ENCODE data around the gene MAP6.

DNA sequence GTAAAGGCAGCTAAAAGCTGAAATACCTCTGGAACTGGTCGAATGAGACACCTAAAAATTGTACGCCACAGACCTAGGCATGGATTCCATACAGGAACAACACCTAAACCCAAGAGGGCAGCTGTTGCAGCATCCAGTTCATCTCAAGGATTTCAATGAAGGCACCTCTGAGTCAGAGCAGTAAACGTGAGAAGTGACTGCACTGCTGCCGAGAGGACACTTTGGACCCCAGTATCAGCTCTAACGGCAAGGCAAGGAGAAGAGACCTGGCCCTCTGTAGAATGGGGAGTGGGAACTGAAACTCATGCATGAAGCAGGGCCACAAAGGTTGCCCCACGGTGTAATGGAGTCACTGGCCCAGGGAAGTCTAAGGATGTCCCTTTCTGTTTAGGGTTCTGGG lies 23.9 kb downstream of the MAP6 start:
- no peak for TF ChIP-seq POLR2A (IDR thresholded peaks at IDR 0.05)
- TF ChIP-seq, protein P1, sequence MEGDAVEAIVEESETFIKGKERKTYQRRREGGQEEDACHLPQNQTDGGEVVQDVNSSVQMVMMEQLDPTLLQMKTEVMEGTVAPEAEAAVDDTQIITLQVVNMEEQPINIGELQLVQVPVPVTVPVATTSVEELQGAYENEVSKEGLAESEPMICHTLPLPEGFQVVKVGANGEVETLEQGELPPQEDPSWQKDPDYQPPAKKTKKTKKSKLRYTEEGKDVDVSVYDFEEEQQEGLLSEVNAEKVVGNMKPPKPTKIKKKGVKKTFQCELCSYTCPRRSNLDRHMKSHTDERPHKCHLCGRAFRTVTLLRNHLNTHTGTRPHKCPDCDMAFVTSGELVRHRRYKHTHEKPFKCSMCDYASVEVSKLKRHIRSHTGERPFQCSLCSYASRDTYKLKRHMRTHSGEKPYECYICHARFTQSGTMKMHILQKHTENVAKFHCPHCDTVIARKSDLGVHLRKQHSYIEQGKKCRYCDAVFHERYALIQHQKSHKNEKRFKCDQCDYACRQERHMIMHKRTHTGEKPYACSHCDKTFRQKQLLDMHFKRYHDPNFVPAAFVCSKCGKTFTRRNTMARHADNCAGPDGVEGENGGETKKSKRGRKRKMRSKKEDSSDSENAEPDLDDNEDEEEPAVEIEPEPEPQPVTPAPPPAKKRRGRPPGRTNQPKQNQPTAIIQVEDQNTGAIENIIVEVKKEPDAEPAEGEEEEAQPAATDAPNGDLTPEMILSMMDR (IDR thresholded peaks at IDR 0.05 in 8 of 11, conservative IDR thresholded peaks at IDR 0.05 in 3 of 11): no peak

All from spleen (tissue), 7 donors.